ENCODE measurements around the gene HOMER2. TPM values are rescaled to one million over a fixed set of nuclear protein-coding genes. Genes with fewer than 3 reads are reported as not detected.

The HOMER2 gene
- total RNA-seq, 1 experiment from 2014 or later = 14.2 TPM

DNA sequence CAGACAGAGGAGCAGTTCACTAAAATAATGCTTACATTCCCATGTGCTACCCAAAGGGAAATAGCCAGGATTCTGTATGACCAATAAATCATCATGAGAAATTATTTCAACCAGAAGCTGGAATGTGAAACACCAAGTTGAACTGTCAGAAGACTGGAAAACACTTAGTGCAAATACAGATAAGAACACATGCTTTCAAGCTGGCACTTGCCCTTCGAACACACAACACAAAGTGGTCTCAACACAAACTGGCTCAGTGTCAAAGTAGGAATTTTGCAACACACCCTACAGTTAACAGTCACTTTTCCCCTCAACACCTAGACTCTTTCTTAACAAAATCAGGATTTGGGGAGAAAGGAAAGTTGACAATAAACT, 148.0 kb downstream of the HOMER2 start:
- no peak overlapping the region for H4K91ac ChIP-seq (ENCODE audit: insufficient read length, low read depth, low read length)
- Mint-ChIP-seq H3K4me1 (peaks cover 0 to 10% of the 10 kb centered on the region in 2 experiments; a peak in 2 of 4 replicates), H3K36me3 (ENCODE audit: insufficient read depth in 1 of 3, low read depth in 3 of 3) (no peaks in the 10 kb centered on the region), H3K27me3 (ENCODE audit: low read depth) (peaks cover 40% of the 10 kb centered on the region), H3K4me3 (no peak overlapping the region), H3K27ac (no peak overlapping the region), H3K9me3 (no peaks in the 10 kb centered on the region)
- H2BK5ac ChIP-seq (ENCODE audit: insufficient read length, low read length) = no peak overlapping the region
- no peaks in the 10 kb centered on the region for H3K4me1 ChIP-seq (ENCODE audit: insufficient read depth, low read length)
- no peak overlapping the region for H2BK120ac ChIP-seq (ENCODE audit: low read depth, low read length, poor library complexity, severe bottlenecking)
- no peak for DNase-seq
- no peak overlapping the region for H4K8ac ChIP-seq (replicated peaks; ENCODE audit: insufficient read length, low read depth, low read length)
- no peak overlapping the region for H3K4ac ChIP-seq (ENCODE audit: low read depth, low read length)
- no peak overlapping the region for H2BK12ac ChIP-seq (ENCODE audit: insufficient read length, low read depth, low read length)
- no peak overlapping the region for H3K14ac ChIP-seq (ENCODE audit: insufficient read depth, low read length)
- H3K9ac ChIP-seq (ENCODE audit: extremely low read depth, insufficient read length, low read length) = no peak overlapping the region
- H2BK20ac ChIP-seq (ENCODE audit: low read depth, low read length, poor library complexity, severe bottlenecking) = no peak overlapping the region
- H2AFZ ChIP-seq (ENCODE audit: low read length) = no peak overlapping the region
- H3K4me2 ChIP-seq (ENCODE audit: insufficient read depth, insufficient read length, low read length) = no peak overlapping the region
- no peaks in the 10 kb centered on the region for H3K9me3 ChIP-seq (ENCODE audit: control insufficient read depth, low read depth, low read length)
- no peaks in the 10 kb centered on the region; the same call in 1 of the 2 replicates for H3K27me3 ChIP-seq (ENCODE audit: insufficient read depth, low read length)
- no peaks in the 10 kb centered on the region for H3K79me1 ChIP-seq (ENCODE audit: insufficient read depth, low read depth, low read length, poor library complexity, severe bottlenecking)
- no CpG with 5 or more reads among the region's 1 CpG for WGBS (ENCODE audit: extremely low coverage, insufficient read length, low lambda C conversion rate)
- no peak overlapping the region for H2BK15ac ChIP-seq (ENCODE audit: low read depth, low read length)
- H2AK5ac ChIP-seq (ENCODE audit: insufficient read length, low read length) = no peak overlapping the region
- no peak overlapping the region for H4K5ac ChIP-seq (ENCODE audit: insufficient read length, low read depth, low read length)
- H3K27ac ChIP-seq (ENCODE audit: insufficient read length, low read depth, low read length) = no peak overlapping the region
- no peak overlapping the region for H3T11ph ChIP-seq (ENCODE audit: low read length)
- no peak overlapping the region for H3K56ac ChIP-seq (ENCODE audit: insufficient read length, low read depth, low read length)
- no peaks in the 10 kb centered on the region for H3K23me2 ChIP-seq (ENCODE audit: insufficient read length, low read depth, low read length, poor library complexity, severe bottlenecking)
- no peaks in the 10 kb centered on the region for H3K79me2 ChIP-seq (ENCODE audit: insufficient read depth, low read length)
- no peak for TF ChIP-seq CTCF (conservative IDR thresholded peaks at IDR 0.05)
- H3K18ac ChIP-seq (ENCODE audit: insufficient read length, low read depth, low read length) = no peak overlapping the region
- no peak overlapping the region for H3K23ac ChIP-seq (ENCODE audit: insufficient read length, low read depth, low read length)
- H4K20me1 ChIP-seq (ENCODE audit: control insufficient read depth, insufficient read depth, insufficient read length) = no peaks in the 10 kb centered on the region

Measured in H9 (cell line).